H9 (cell line): ENCODE measurements around the gene HTD2. TPM values are rescaled to one million over a fixed set of nuclear protein-coding genes. Genes with fewer than 3 reads are reported as not detected.

Source experiments
- DNase-seq: peaks from one replicate; pipeline ENCODE4 v3.0.0-alpha.2; 2017
- H2AFZ ChIP-seq: one replicate; pipeline ENCODE4 v1.6.1; 2013; ENCODE audit warnings: mild to moderate bottlenecking, low read length, control low read depth, moderate library complexity
- H2AK5ac ChIP-seq: 2 replicates; pipeline ENCODE4 v1.6.1; 2013; ENCODE audit warnings: low read length, control low read depth, mixed read lengths; ENCODE audit not compliant: insufficient read length
- H2BK120ac ChIP-seq: one replicate; pipeline ENCODE4 v1.6.1; 2013; ENCODE audit warnings: low read depth, mild to moderate bottlenecking, low read length, control low read depth, inconsistent platforms; ENCODE audit not compliant: poor library complexity, severe bottlenecking
- H2BK12ac ChIP-seq: 2 replicates; pipeline ENCODE4 v1.6.1; 2013; ENCODE audit warnings: low read length, control low read depth, mixed read lengths, low read depth; ENCODE audit not compliant: insufficient read length
- H2BK15ac ChIP-seq: 2 replicates; pipeline ENCODE4 v1.6.1; 2013; ENCODE audit warnings: low read depth, low read length, control low read depth
- H2BK20ac ChIP-seq: one replicate; pipeline ENCODE4 v1.6.1; 2013; ENCODE audit warnings: low read depth, mild to moderate bottlenecking, low read length, control low read depth, inconsistent platforms; ENCODE audit not compliant: poor library complexity, severe bottlenecking
- H2BK5ac ChIP-seq: 2 replicates; pipeline ENCODE4 v1.6.1; 2013; ENCODE audit warnings: low read length, control low read depth, mixed read lengths; ENCODE audit not compliant: insufficient read length
- H3K14ac ChIP-seq: 2 replicates; pipeline ENCODE4 v1.6.1; 2013; ENCODE audit warnings: low read length, control low read depth; ENCODE audit not compliant: insufficient read depth
- H3K18ac ChIP-seq: 2 replicates; pipeline ENCODE4 v1.6.1; 2013; ENCODE audit warnings: low read depth, mild to moderate bottlenecking, mixed read lengths, low read length, control low read depth; ENCODE audit not compliant: insufficient read length
- H3K23ac ChIP-seq: 2 replicates; pipeline ENCODE4 v1.6.1; 2013; ENCODE audit warnings: low read length, control low read depth, mixed read lengths, low read depth; ENCODE audit not compliant: insufficient read length
- H3K23me2 ChIP-seq: 2 replicates; pipeline ENCODE4 v1.6.1; 2013; ENCODE audit warnings: low read depth, mild to moderate bottlenecking, mixed read lengths, low read length, control low read depth; ENCODE audit not compliant: insufficient read length, poor library complexity, severe bottlenecking
- H3K27ac ChIP-seq: 2 replicates; pipeline ENCODE4 v1.5.1; 2013; ENCODE audit warnings: low read length, control low read depth, mixed read lengths, low read depth; ENCODE audit not compliant: insufficient read length
- H3K27me3 ChIP-seq: 2 replicates; pipeline ENCODE4 v1.6.1; 2013; ENCODE audit warnings: low read length, control low read depth, inconsistent platforms; ENCODE audit not compliant: insufficient read depth
- H3K4ac ChIP-seq: 2 replicates; pipeline ENCODE4 v1.6.1; 2013; ENCODE audit warnings: low read depth, mild to moderate bottlenecking, control low read depth, inconsistent platforms, low read length, moderate library complexity
- H3K4me1 ChIP-seq: 2 replicates; pipeline ENCODE4 v1.6.1; 2013; ENCODE audit warnings: low read length, control low read depth, inconsistent platforms; ENCODE audit not compliant: insufficient read depth
- H3K4me2 ChIP-seq: 2 replicates; pipeline ENCODE4 v1.6.1; 2013; ENCODE audit warnings: low read length, control low read depth, mixed read lengths; ENCODE audit not compliant: insufficient read length, insufficient read depth
- H3K56ac ChIP-seq: 2 replicates; pipeline ENCODE4 v1.6.1; 2013; ENCODE audit warnings: low read depth, mild to moderate bottlenecking, mixed read lengths, low read length, control low read depth; ENCODE audit not compliant: insufficient read length
- H3K79me1 ChIP-seq: 2 replicates; pipeline ENCODE4 v1.6.1; 2013; ENCODE audit warnings: low read depth, mild to moderate bottlenecking, moderate library complexity, low read length, control low read depth, inconsistent platforms; ENCODE audit not compliant: insufficient read depth, poor library complexity, severe bottlenecking
- H3K79me2 ChIP-seq: 2 replicates; pipeline ENCODE4 v1.6.1; 2013; ENCODE audit warnings: low read length, control low read depth, inconsistent platforms; ENCODE audit not compliant: insufficient read depth
- H3K9ac ChIP-seq: 2 replicates; pipeline ENCODE4 v1.6.1; 2013; ENCODE audit warnings: low read length, control low read depth, mixed read lengths; ENCODE audit not compliant: insufficient read length; ENCODE audit errors: extremely low read depth
- H3K9me3 ChIP-seq: one replicate; pipeline ENCODE4 v1.6.1; 2013; ENCODE audit warnings: low read depth, low read length, inconsistent platforms; ENCODE audit not compliant: control insufficient read depth
- H3T11ph ChIP-seq: one replicate; pipeline ENCODE4 v1.6.1; 2013; ENCODE audit warnings: mild to moderate bottlenecking, low read length, control low read depth, inconsistent platforms
- H4K20me1 ChIP-seq: one replicate; pipeline ENCODE4 v1.6.1; 2013; ENCODE audit not compliant: control insufficient read depth, insufficient read length, insufficient read depth
- H4K5ac ChIP-seq: 2 replicates; pipeline ENCODE4 v1.6.1; 2013; ENCODE audit warnings: low read depth, mild to moderate bottlenecking, mixed read lengths, low read length, control low read depth; ENCODE audit not compliant: insufficient read length
- H4K8ac ChIP-seq: replicated peaks from 2 replicates; pipeline ENCODE4 v1.6.1; 2013; ENCODE audit warnings: low read length, control low read depth, mixed read lengths, low read depth; ENCODE audit not compliant: insufficient read length
- H4K91ac ChIP-seq: 2 replicates; pipeline ENCODE4 v1.6.1; 2013; ENCODE audit warnings: low read depth, mild to moderate bottlenecking, moderate library complexity, mixed read lengths, low read length, control low read depth; ENCODE audit not compliant: insufficient read length
- H3K27ac Mint-ChIP-seq, 3 experiments: 2 replicates in 2 of 3; 3 replicates in 1 of 3; pipeline ENCODE4 v1.8.0; 2020 to 2021; ENCODE audit warnings: mixed read lengths in 3 of 3, mild to moderate bottlenecking in 1 of 3, moderate library complexity in 1 of 3
- H3K27me3 Mint-ChIP-seq: 2 replicates; pipeline ENCODE4 v1.8.0; 2021; ENCODE audit warnings: low read depth, mild to moderate bottlenecking, moderate library complexity, mixed read lengths
- H3K36me3 Mint-ChIP-seq, 3 experiments: 2 replicates in 2 of 3; 3 replicates in 1 of 3; pipeline ENCODE4 v1.8.0; 2020 to 2021; ENCODE audit warnings: low read depth in 3 of 3, mixed read lengths in 3 of 3; ENCODE audit not compliant: insufficient read depth in 1 of 3
- H3K4me1 Mint-ChIP-seq, 2 experiments: 2 replicates each; pipeline ENCODE4 v1.8.0; 2020; ENCODE audit warnings: mixed read lengths in 2 of 2
- H3K4me3 Mint-ChIP-seq, 2 experiments: 2 replicates in 1 of 2; 3 replicates in 1 of 2; pipeline ENCODE4 v1.8.0; 2020 to 2021; ENCODE audit warnings: mild to moderate bottlenecking in 2 of 2, mixed read lengths in 2 of 2, moderate library complexity in 1 of 2
- H3K9me3 Mint-ChIP-seq, 2 experiments: 2 replicates in 1 of 2; 3 replicates in 1 of 2; pipeline ENCODE4 v1.8.0; 2020; ENCODE audit warnings: mild to moderate bottlenecking in 2 of 2, mixed read lengths in 2 of 2, moderate library complexity in 1 of 2
- CTCF ChIP-seq: fragments of 200-600 bp; sonication (generic); conservative IDR thresholded peaks from 3 replicates; pipeline ENCODE4 v1.8.0; 2021; ENCODE audit warnings: antibody characterized with exemption, mild to moderate bottlenecking
- WGBS: extraction: QIAGEN DNeasy Blood & Tissue Kit; methylation state at CpG from one replicate; pipeline ENCODE4 v1.1.7; 2013; ENCODE audit warnings: missing lambda C conversion rate, low lambda C conversion rate, mixed read lengths; ENCODE audit not compliant: insufficient read length; ENCODE audit errors: extremely low coverage; 5-methylcytosine and 5-hydroxymethylcytosine counted together
- total RNA-seq: library from RNA; stranded (reverse); gene quantifications from 2 replicates; pipeline ENCODE4 v1.2.1, GENCODE V29; 2021

Gene HTD2
- total RNA-seq, 1 experiment from 2014 or later = 13.4 TPM

DNA sequence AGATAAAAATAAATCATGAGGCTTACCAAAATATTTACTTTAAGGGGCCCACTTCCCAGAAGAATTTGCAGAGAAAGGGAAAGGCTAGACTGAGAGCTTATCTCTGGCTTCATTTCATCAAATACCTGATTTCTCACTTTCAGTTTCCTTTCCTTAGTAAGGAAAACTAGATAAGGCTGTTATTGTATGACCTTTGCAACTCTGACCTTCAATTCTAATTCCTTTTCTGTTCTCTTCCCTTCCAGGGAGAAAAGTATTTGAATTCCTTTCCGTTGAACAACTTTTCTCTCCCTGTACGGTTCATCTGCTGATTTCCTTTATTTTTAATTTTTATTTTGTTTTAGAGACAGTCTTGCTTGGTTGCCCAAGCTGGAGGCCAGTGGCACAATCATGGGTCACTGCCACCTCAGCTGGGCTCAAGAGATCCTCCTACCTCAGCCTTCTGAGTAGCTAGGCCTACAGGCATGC, 19.2 kb downstream of the HTD2 start:
- WGBS = no CpG with 5 or more reads among the region's 2 CpGs
- H4K20me1 ChIP-seq = no peaks in the 10 kb centered on the region
- H3K9ac ChIP-seq = no peak overlapping the region
- no peak overlapping the region for H2AFZ ChIP-seq
- no peak overlapping the region for H2BK5ac ChIP-seq
- H2BK120ac ChIP-seq = no peak overlapping the region
- no peak overlapping the region for H3K23ac ChIP-seq
- H3K18ac ChIP-seq = no peak overlapping the region
- no peaks in the 10 kb centered on the region for H3K27me3 ChIP-seq
- no peak overlapping the region for H3K4me3 Mint-ChIP-seq
- H2BK20ac ChIP-seq = no peak overlapping the region
- no peak overlapping the region for H3T11ph ChIP-seq
- H3K79me1 ChIP-seq = no peaks in the 10 kb centered on the region
- no peak overlapping the region for H2AK5ac ChIP-seq
- H2BK15ac ChIP-seq = no peak overlapping the region
- no peaks in the 10 kb centered on the region for H3K9me3 ChIP-seq
- H4K91ac ChIP-seq = no peak overlapping the region
- H2BK12ac ChIP-seq = no peak overlapping the region
- H3K27me3 Mint-ChIP-seq = peaks cover 2% of the 10 kb centered on the region
- no peaks in the 10 kb centered on the region for H3K79me2 ChIP-seq
- no peak overlapping the region for H3K27ac Mint-ChIP-seq
- H3K27ac ChIP-seq = no peak overlapping the region
- H3K9me3 Mint-ChIP-seq = no peaks in the 10 kb centered on the region
- H3K36me3 Mint-ChIP-seq = peaks cover 0 to 6% (median 0%) of the 10 kb centered on the region in 3 experiments; a peak in 2 of 7 replicates
- H3K4me2 ChIP-seq = no peak overlapping the region
- H4K8ac ChIP-seq = no peak overlapping the region
- no peak for DNase-seq
- H3K14ac ChIP-seq = no peak overlapping the region
- H3K23me2 ChIP-seq = no peaks in the 10 kb centered on the region
- TF ChIP-seq CTCF = no peak
- H3K56ac ChIP-seq = no peak overlapping the region
- peaks cover 7% of the 10 kb centered on the region; the same call in 1 of the 2 replicates for H3K4me1 ChIP-seq
- no peak overlapping the region for H3K4ac ChIP-seq
- H4K5ac ChIP-seq = no peak overlapping the region
- peaks cover 22 to 32% of the 10 kb centered on the region in 2 experiments for H3K4me1 Mint-ChIP-seq
